Gastroesophageal sphincter (tissue), 4 donors: ENCODE measurements around the gene C8G. TPM values are rescaled to one million over a fixed set of nuclear protein-coding genes. Genes with fewer than 3 reads are reported as not detected.
A peak's percentile ranks its signal among the peaks of the same experiment; 100 is the strongest.

Experiments
- ATAC-seq: fragments of 150-250 bp; one replicate; pipeline ENCODE4 v1.9.1; 2016; ENCODE audit warnings: mild to moderate bottlenecking, moderate library complexity
- H3K27ac ChIP-seq, 4 donors: fragments of 200-600 bp; sonication (generic) in 3 of 4; 1 replicate in 3 of 4; 2 replicates in 1 of 4; pipeline ENCODE4 v1.5.1; 2016 to 2019
- H3K27me3 ChIP-seq: fragments of 200-600 bp; sonication (generic); one replicate; pipeline ENCODE4 v1.5.1; 2019
- H3K36me3 ChIP-seq, 2 donors: fragments of 200-600 bp; sonication (generic); one replicate each; pipeline ENCODE4 v1.5.1; 2019; ENCODE audit warnings: control low read depth in 1 of 2
- H3K4me1 ChIP-seq, 3 donors: fragments of 200-600 bp; sonication (generic); 1 replicate in 2 of 3; 2 replicates in 1 of 3; pipeline ENCODE4 v1.5.1; 2016 to 2019; ENCODE audit warnings: control low read depth in 2 of 3
- H3K4me3 ChIP-seq, 2 donors: fragments of 200-600 bp; sonication (generic); one replicate each; pipeline ENCODE4 v1.5.1; 2019; ENCODE audit warnings: mild to moderate bottlenecking in 1 of 2, moderate library complexity in 1 of 2
- H3K9me3 ChIP-seq, 3 donors: fragments of 200-600 bp; sonication (generic); one replicate each; pipeline ENCODE4 v1.5.1; 2017 to 2019; ENCODE audit warnings: control low read depth in 2 of 3
- EP300 ChIP-seq: sonication (generic); formaldehyde crosslinking; IDR thresholded peaks from one replicate; pipeline ENCODE4 v1.6.1; 2017; ENCODE audit warnings: antibody characterized with exemption, mild to moderate bottlenecking
- POLR2A ChIP-seq, 2 donors: fragments of 450-650 bp; IDR thresholded peaks; one replicate each; pipeline ENCODE4 v1.6.1; 2017; ENCODE audit warnings: antibody characterized with exemption in 2 of 2, mild to moderate bottlenecking in 2 of 2, moderate library complexity in 1 of 2
- POLR2AphosphoS5 ChIP-seq: sonication (generic); formaldehyde crosslinking; IDR thresholded peaks from one replicate; pipeline ENCODE4 v1.6.1; 2017; ENCODE audit warnings: antibody characterized with exemption
- WGBS, 2 donors: methylation state at CpG; one replicate each; pipeline ENCODE4 v1.1.5; 2018; ENCODE audit warnings: low coverage in 1 of 2; 5-methylcytosine and 5-hydroxymethylcytosine counted together
- total RNA-seq, 4 donors: library from RNA; depleted of rRNA; stranded (reverse); fragments of >200 nt; gene quantifications; one replicate each; pipeline ENCODE4 v1.1.0, GENCODE V29; 2016
- TF ChIP-seq, protein P1 (sequence below), 4 experiments: fragments of 200-600 bp in 2 of 4; fragments of 450-650 bp in 2 of 4; sonication (generic) in 1 of 4; IDR thresholded peaks; one replicate each; pipeline ENCODE4 v1.5.1; 2017 to 2019; ENCODE audit warnings: antibody characterized with exemption in 4 of 4, mild to moderate bottlenecking in 2 of 4, moderate library complexity in 2 of 4

The C8G gene
- total RNA-seq, 4 donors from 2014 or later = not detected

DNA sequence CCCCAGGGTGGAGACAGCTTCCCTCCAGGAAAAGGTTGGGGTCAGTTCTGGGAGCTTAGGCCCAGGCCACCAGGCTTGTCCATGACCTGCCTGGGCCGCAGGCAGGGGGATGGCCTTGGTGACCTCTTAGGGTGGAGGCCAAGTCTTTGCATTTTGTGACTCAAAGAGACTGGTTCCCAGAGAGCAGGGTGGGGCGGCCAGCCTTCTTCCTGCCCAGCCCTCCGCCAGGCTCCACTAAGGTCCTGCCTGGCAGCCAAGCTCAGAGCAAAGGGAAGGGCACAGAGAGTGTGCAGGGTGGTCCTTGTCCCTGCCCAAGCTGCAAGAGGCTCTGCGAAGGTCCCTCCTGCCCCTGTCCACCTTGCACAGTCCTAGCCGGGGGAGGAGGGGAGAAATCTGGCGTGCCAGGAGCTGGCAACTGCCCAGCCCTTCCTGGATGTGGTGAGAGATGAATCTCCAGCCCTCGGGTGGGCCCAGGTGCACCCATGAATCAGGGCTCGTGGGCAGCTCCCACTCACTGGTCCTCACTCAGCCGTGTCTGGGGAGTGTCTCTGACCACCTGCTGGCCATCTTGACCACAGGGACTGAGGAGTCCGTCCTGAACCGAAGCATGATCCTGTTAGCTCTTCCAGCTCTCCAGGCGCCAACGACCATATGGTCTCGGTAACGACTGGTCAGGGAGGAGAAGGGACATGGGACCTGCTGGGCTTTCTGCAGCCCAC is 29.9 kb downstream of the C8G start:
- Histone ChIP-seq H3K36me3 (no peaks in the 10 kb centered on the region), H3K27ac (peak overlapping the region in 3 of 4 donors; percentile 11 to 45 (median 20)), H3K27me3 (peaks cover 29% of the 10 kb centered on the region), H3K4me1 (peaks cover 0 to 40% (median 7%) of the 10 kb centered on the region in 3 donors), H3K9me3 (no peaks in the 10 kb centered on the region), H3K4me3 (no peak overlapping the region)
- no peak for TF ChIP-seq EP300
- ATAC-seq = no peak
- 62% methylated on average over 5 of the region's 15 CpGs; no CpG with 5 or more reads in 1 of the 2 donors for WGBS, 2 donors

DNA sequence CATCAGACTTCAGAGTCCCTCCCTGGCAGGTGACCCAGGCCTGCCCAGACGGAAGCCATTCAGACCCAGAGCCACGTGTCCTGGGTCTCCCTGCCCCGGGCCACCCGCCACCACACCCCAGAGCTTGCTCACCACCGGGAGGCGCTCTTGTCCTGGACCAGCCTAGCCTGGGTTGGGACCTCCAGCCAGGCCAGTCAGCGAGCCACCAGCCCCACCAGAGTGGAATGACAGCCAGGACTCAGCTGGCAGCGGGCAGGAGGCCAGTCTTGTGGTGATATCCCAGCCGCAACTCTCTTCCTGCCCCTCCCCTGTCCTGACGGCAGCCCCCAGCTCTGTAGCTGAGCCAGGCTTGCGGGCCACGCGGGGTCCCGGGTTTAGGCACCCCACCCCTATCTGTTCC is 30.6 kb downstream of the C8G start:
- Histone ChIP-seq H3K36me3 (no peaks in the 10 kb centered on the region), H3K27me3 (peaks cover 22% of the 10 kb centered on the region), H3K4me3 (no peak overlapping the region), H3K9me3 (no peaks in the 10 kb centered on the region), H3K27ac (peak overlapping the region in 3 of 4 donors; percentile 11 to 45 (median 20)), H3K4me1 (peaks cover 0 to 40% (median 7%) of the 10 kb centered on the region in 3 donors)
- no CpG with 5 or more reads among the region's 14 CpGs for WGBS, 2 donors
- no peak for TF ChIP-seq POLR2A (IDR thresholded peaks at IDR 0.05)
- TF ChIP-seq EP300 = no peak
- TF ChIP-seq, protein P1, sequence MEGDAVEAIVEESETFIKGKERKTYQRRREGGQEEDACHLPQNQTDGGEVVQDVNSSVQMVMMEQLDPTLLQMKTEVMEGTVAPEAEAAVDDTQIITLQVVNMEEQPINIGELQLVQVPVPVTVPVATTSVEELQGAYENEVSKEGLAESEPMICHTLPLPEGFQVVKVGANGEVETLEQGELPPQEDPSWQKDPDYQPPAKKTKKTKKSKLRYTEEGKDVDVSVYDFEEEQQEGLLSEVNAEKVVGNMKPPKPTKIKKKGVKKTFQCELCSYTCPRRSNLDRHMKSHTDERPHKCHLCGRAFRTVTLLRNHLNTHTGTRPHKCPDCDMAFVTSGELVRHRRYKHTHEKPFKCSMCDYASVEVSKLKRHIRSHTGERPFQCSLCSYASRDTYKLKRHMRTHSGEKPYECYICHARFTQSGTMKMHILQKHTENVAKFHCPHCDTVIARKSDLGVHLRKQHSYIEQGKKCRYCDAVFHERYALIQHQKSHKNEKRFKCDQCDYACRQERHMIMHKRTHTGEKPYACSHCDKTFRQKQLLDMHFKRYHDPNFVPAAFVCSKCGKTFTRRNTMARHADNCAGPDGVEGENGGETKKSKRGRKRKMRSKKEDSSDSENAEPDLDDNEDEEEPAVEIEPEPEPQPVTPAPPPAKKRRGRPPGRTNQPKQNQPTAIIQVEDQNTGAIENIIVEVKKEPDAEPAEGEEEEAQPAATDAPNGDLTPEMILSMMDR (IDR thresholded peaks at IDR 0.05) = no peak
- TF ChIP-seq POLR2AphosphoS5 = no peak
- no peak for ATAC-seq

DNA sequence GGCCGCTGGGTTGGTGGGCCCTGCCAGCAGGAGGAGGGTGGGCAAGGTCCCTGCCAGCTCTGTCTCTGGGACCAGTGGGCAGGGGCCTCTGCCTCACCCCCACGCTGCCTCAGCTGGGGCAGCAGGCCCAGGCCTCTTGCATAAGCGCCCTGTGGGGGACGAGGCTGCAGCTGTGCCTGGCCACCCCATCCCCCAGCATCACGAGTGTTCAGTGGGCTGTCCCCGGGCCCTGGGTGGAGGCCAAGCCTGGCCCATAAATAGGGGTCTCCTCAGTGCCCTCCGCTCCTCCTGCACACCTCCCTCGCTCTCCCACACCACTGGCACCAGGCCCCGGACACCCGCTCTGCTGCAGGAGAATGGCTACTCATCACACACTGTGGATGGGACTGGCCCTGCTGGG is 32.2 kb downstream of the C8G start, which contains the start of gene PTGDS:
PTGDS (plus strand) TSS at position 282 of the 400 bp plus-strand sequence; CDS start at position 357, 75 bp downstream.
- H3K27me3 ChIP-seq = peaks cover 32% of the 10 kb centered on the region
- peak within 1 kb of the TSS in 2 of 4 donors; percentile 54 to 61 for H3K27ac ChIP-seq
- ATAC-seq = no peak
- no peaks in the 10 kb centered on the region for H3K9me3 ChIP-seq
- H3K4me1 ChIP-seq = peaks cover 0 to 40% (median 7%) of the 10 kb centered on the region in 3 donors
- H3K4me3 ChIP-seq = peak within 1 kb of the TSS; percentile 27 to 57
- H3K36me3 ChIP-seq = no peaks in the 10 kb centered on the region
- WGBS, 2 donors = no CpG with 5 or more reads among the region's 10 CpGs
- no peak for TF ChIP-seq POLR2AphosphoS5

DNA sequence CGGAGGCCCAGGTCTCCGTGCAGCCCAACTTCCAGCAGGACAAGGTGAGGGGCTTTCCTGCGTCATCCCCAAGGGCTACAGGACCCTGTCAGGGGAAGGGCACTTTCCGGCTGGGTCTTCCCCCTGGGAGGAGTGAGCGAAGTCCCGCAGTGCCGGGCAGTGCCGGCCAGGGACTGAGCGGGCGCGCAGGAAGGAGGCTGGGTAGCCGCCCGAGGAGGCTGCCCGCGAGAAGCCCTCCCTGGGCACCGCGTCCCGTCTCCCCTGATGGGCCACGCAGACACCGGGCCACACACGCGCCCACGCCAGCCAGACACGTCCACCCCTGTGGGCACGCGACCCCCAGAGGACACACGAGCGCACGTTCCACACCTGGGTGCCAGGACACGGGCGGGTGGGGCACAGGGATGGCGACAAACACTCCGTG is 32.6 kb downstream of the C8G start:
- 20% methylated on average over 3 of the region's 33 CpGs; no CpG with 5 or more reads in 1 of the 2 donors for WGBS, 2 donors
- H3K4me1 ChIP-seq = peaks cover 0 to 40% (median 7%) of the 10 kb centered on the region in 3 donors

DNA sequence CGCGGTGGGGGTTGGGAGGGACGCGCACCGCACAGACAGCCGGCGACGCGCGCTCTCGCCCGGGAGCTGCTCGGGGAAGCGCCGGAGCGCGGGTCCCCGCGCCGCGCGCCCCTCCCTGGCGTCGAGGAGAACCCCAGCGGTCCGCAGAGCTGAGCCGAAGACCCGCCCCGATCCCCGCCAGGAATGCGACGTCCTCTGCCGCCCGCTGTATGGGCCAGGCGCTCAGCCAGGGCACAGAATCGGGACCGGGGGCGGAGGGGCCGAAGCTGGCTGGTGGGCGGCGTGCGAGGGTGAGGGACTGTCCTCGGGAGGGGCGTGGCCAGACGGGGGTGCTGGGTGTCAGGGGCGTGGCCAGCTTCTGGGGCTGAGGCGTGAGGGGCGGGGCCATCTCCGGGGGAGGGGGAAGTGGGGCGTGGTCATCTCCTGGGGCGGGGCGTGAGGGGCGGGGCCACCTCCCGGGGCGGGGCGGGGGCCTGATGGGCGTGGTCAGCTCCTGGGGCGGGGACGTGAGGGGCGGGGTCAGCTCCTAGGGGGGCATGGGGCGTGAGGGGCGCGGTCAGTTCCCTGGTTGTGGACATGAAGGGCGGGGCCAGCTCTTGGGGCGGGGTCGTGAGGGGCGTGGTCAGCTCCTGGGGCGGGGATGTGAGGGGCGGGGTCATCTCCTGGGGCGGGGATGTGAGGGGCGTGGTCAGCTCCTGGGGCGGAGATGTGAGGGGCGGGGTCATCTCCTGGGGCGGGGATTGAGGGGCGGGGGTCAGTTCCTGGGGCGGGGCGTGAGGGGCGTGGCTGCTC is 33.2 kb downstream of the C8G start:
- Histone ChIP-seq H3K9me3 (no peaks in the 10 kb centered on the region), H3K27ac (peak overlapping the region in 2 of 4 donors; percentile 54 to 61), H3K4me3 (peak overlapping the region; percentile 27 to 57), H3K27me3 (peaks cover 43% of the 10 kb centered on the region), H3K36me3 (no peaks in the 10 kb centered on the region), H3K4me1 (peaks cover 0 to 40% (median 7%) of the 10 kb centered on the region in 3 donors)
- no CpG with 5 or more reads among the region's 78 CpGs for WGBS, 2 donors
- no peak for TF ChIP-seq EP300
- TF ChIP-seq, protein P1 (IDR thresholded peaks at IDR 0.05) = no peak
- ATAC-seq = peak; percentile 37

More for the DNA sequence above, 32.6 kb downstream of the C8G start:
- no peak for TF ChIP-seq POLR2AphosphoS5
- no peak for TF ChIP-seq POLR2A (IDR thresholded peaks at IDR 0.05)
- no peak for TF ChIP-seq EP300
- TF ChIP-seq, protein P1 (IDR thresholded peaks at IDR 0.05) = no peak
- H3K4me3 ChIP-seq = peak overlapping the region; percentile 27 to 57
- no peaks in the 10 kb centered on the region for H3K9me3 ChIP-seq
- ATAC-seq = no peak
- H3K27ac ChIP-seq = peak overlapping the region in 2 of 4 donors; percentile 54 to 61
- H3K27me3 ChIP-seq = peaks cover 36% of the 10 kb centered on the region
- no peaks in the 10 kb centered on the region for H3K36me3 ChIP-seq
